ACC112 (cell line): Measurements from ENCODE around the gene OR4D9.
A peak's percentile ranks its signal among the peaks of the same experiment; 100 is the strongest.

Experiments used
- H2AFZ ChIP-seq: fragments of 200-600 bp; sonication (generic); one replicate; pipeline ENCODE4 v1.6.0; 2017; ENCODE audit warnings: antibody characterized with exemption, low read length; ENCODE audit not compliant: unreplicated experiment
- H3K27ac ChIP-seq: fragments of 200-600 bp; sonication (generic); 2 replicates; pipeline ENCODE4 v1.5.1; 2014; ENCODE audit warnings: low read depth, mild to moderate bottlenecking, antibody characterized with exemption, low read length, moderate library complexity
- H3K27me3 ChIP-seq: fragments of 200-600 bp; sonication (generic); 2 replicates; pipeline ENCODE4 v1.6.1; 2014; ENCODE audit warnings: mild to moderate bottlenecking, antibody characterized with exemption, low read length, moderate library complexity, mixed read lengths; ENCODE audit not compliant: insufficient read depth
- H3K36me3 ChIP-seq: fragments of 200-600 bp; sonication (generic); 2 replicates; pipeline ENCODE4 v1.6.1; 2016; ENCODE audit warnings: mild to moderate bottlenecking, antibody characterized with exemption, low read length, moderate library complexity, mixed read lengths; ENCODE audit not compliant: insufficient read depth
- H3K4me1 ChIP-seq: fragments of 200-600 bp; sonication (generic); one replicate; pipeline ENCODE4 v1.6.1; 2016; ENCODE audit warnings: low read length, mixed read lengths; ENCODE audit not compliant: insufficient read depth, unreplicated experiment, control insufficient read depth
- H3K4me3 ChIP-seq: fragments of 200-600 bp; sonication (generic); 2 replicates; pipeline ENCODE4 v1.5.1; 2014; ENCODE audit warnings: mild to moderate bottlenecking, low read depth, low read length
- H3K79me2 ChIP-seq: fragments of 200-600 bp; sonication (generic); one replicate; pipeline ENCODE4 v1.6.0; 2016; ENCODE audit warnings: low read length; ENCODE audit not compliant: control insufficient read depth, unreplicated experiment, insufficient read depth

Gene OR4D9

GRCh38 chr11:59550842-59551658 lies 39.7 kb downstream of the OR4D9 start:
- Histone ChIP-seq H2AFZ (peak overlapping the region; percentile 7), H3K27ac (peak overlapping the region; percentile 91), H3K36me3 (no peaks in the 10 kb centered on the region), H3K79me2 (no peaks in the 10 kb centered on the region), H3K4me3 (peak overlapping the region; percentile 85), H3K4me1 (no peaks in the 10 kb centered on the region), H3K27me3 (no peaks in the 10 kb centered on the region)

- peak overlapping the region; percentile 91 for H3K27ac ChIP-seq
- peak overlapping the region; percentile 85 for H3K4me3 ChIP-seq
- H3K36me3 ChIP-seq, result no peaks in the 10 kb centered on the region
- peak overlapping the region; percentile 87 for H2AFZ ChIP-seq
- no peaks in the 10 kb centered on the region for H3K79me2 ChIP-seq
- H3K4me1 ChIP-seq, result no peaks in the 10 kb centered on the region
- no peaks in the 10 kb centered on the region for H3K27me3 ChIP-seq
Observed at GRCh38 chr11:59551659-59552521, 40.6 kb downstream of the OR4D9 start.

GRCh38 chr11:59552844-59553243 lies 41.5 kb downstream of the OR4D9 start:
- Histone ChIP-seq H3K4me1 (no peaks in the 10 kb centered on the region), H3K79me2 (no peaks in the 10 kb centered on the region), H3K27ac (no peak overlapping the region), H3K36me3 (no peaks in the 10 kb centered on the region), H3K4me3 (no peak overlapping the region), H2AFZ (no peak overlapping the region), H3K27me3 (no peaks in the 10 kb centered on the region)

- H3K4me3 ChIP-seq, result no peak overlapping the region
Observed at GRCh38 chr11:59553323-59553722, 42.0 kb downstream of the OR4D9 start.

GRCh38 chr11:59555601-59556114 lies 44.3 kb downstream of the OR4D9 start:
- Histone ChIP-seq H3K4me1 (no peaks in the 10 kb centered on the region), H3K4me3 (peak overlapping the region; percentile 78), H3K36me3 (no peaks in the 10 kb centered on the region), H2AFZ (peak overlapping the region; percentile 90), H3K79me2 (no peaks in the 10 kb centered on the region), H3K27ac (peak overlapping the region; percentile 69), H3K27me3 (no peaks in the 10 kb centered on the region)

More at GRCh38 chr11:59553323-59553722, 42.0 kb downstream of the OR4D9 start:
- Histone ChIP-seq H2AFZ (no peak overlapping the region), H3K36me3 (no peaks in the 10 kb centered on the region), H3K4me1 (no peaks in the 10 kb centered on the region), H3K27ac (no peak overlapping the region), H3K27me3 (no peaks in the 10 kb centered on the region), H3K79me2 (no peaks in the 10 kb centered on the region)

GRCh38 chr11:59556115-59556916 lies 45.0 kb downstream of the OR4D9 start:
- Histone ChIP-seq H3K27me3 (no peaks in the 10 kb centered on the region), H3K79me2 (no peaks in the 10 kb centered on the region), H3K4me1 (no peaks in the 10 kb centered on the region), H3K4me3 (peak overlapping the region; percentile 78), H2AFZ (peak overlapping the region; percentile 90), H3K27ac (peak overlapping the region; percentile 69), H3K36me3 (no peaks in the 10 kb centered on the region)

- no peaks in the 10 kb centered on the region for H3K27me3 ChIP-seq
- H3K79me2 ChIP-seq, result no peaks in the 10 kb centered on the region
- H3K4me1 ChIP-seq, result no peaks in the 10 kb centered on the region
- peak overlapping the region; percentile 61 for H3K27ac ChIP-seq
- peak overlapping the region; percentile 78 for H3K4me3 ChIP-seq
- H2AFZ ChIP-seq, result peak overlapping the region; percentile 74
- H3K36me3 ChIP-seq, result no peaks in the 10 kb centered on the region
Observed at GRCh38 chr11:59556917-59557348, 45.6 kb downstream of the OR4D9 start.

- Histone ChIP-seq H3K79me2 (no peaks in the 10 kb centered on the region), H3K27ac (no peak overlapping the region), H3K36me3 (no peaks in the 10 kb centered on the region), H3K27me3 (no peaks in the 10 kb centered on the region), H3K4me1 (no peaks in the 10 kb centered on the region), H3K4me3 (no peak overlapping the region), H2AFZ (no peak overlapping the region)
Observed at GRCh38 chr11:59558270-59558643, 46.9 kb downstream of the OR4D9 start.

GRCh38 chr11:59559886-59560285 lies 48.5 kb downstream of the OR4D9 start:
- H3K4me1 ChIP-seq, result no peaks in the 10 kb centered on the region
- peak overlapping the region; percentile 81; the same call in 1 of the 2 replicates for H3K4me3 ChIP-seq
- H3K79me2 ChIP-seq, result no peaks in the 10 kb centered on the region
- no peaks in the 10 kb centered on the region for H3K27me3 ChIP-seq
- no peaks in the 10 kb centered on the region for H3K36me3 ChIP-seq
- H2AFZ ChIP-seq, result no peak overlapping the region
- no peak overlapping the region for H3K27ac ChIP-seq

GRCh38 chr11:59560290-59560701 lies 49.0 kb downstream of the OR4D9 start:
- no peaks in the 10 kb centered on the region for H3K27me3 ChIP-seq
- no peaks in the 10 kb centered on the region for H3K36me3 ChIP-seq
- no peaks in the 10 kb centered on the region for H3K79me2 ChIP-seq
- H3K4me3 ChIP-seq, result peak overlapping the region; percentile 81
- H2AFZ ChIP-seq, result peak overlapping the region; percentile 78
- no peaks in the 10 kb centered on the region for H3K4me1 ChIP-seq
- peak overlapping the region; percentile 29 for H3K27ac ChIP-seq
